COLO668 (cell line): Measurements from ENCODE around the gene PTPRG.
"Not testable (repeated sequence)": the region's sequence is repeated elsewhere in the genome, so short reads cannot be mapped to it uniquely, and the experiment has no call there.

Experiments
- DNase-seq: peaks from one replicate; lab custom pipeline; 2025; ENCODE audit not compliant: unreplicated experiment; lab: John Stamatoyannopoulos, UW

The PTPRG gene

DNA sequence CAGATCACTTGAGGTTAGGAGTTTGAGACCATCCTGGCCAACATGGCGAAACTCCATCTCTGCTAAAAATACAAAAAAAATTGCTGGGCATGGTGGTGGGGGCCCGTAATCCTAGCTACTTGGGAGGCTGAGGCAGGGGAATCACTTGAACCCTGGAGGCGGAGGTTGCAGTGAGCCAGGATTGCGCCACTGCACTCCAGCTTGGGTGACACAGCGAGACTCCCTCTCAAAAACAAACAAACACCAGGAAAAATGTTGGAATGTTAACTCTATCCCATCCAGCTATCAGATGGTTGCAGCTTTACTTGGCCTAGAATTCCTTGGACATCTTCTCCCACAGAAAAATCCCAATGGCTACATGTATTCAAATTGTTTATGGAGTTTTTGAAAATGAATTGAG, 254.9 kb downstream of the PTPRG start:
- not testable (repeated sequence) for DNase-seq

DNA sequence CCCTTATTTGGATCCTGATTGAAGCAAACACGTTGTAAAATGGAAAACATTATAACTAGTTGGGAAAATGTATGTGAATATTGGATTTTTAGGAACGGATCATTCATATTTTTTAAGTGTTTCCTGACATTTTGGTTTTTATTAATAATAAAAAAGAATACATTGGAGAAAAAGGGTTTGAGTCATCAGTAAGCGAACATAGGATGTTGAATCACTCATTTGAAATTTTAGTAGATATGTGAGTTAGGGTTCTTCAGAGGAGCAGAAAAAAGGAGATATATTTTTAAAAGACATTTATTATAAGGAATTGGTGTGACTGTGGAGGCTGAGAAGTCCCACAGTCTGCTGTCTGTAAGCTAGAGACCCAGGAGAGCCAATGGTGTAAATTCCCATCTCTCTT, 258.5 kb downstream of the PTPRG start:
- DNase-seq: no peak

GRCh38 chr3:61820306-61820992, 259.1 kb downstream of the PTPRG start:
- no peak for DNase-seq

DNA sequence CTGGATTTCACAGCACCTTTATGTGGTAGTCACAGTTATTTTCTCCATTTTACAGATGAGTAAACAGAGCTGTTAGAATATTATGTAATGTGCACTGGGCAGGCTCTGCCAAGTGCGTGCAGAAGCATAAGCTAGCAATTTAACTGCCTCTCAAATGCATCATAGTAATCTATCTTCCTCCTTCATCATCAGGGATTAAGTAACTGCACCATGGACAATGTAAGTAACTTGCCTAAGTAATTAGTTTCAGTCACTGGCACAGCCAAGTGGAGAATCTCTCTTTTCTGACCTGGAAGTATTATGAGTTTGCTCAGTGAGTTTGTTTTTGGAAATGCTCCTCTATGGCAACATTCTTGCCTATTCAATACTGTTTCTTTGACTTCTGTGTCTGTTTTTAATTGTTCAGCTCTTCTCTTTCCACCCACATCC, 260.5 kb downstream of the PTPRG start:
- no peak for DNase-seq

DNA sequence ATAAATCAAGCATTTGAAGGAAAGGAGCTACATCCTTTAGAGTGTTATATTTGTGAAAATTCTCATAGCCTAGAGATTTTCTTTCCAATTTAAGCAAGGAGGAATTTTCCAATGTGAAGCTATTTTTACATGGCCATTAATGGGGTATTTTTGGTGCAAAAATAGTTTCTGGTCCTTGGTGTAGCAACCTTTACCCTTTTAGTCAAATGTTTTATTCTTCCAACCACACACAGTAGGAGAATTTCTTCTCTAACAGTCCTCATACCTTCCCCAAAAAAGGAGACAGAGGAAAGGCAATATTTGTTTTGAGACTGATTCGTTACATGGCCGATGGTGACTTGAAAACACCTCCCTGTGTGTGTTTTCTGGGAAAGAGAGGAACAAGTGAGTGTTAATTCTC, 261.2 kb downstream of the PTPRG start:
- DNase-seq: no peak

DNA sequence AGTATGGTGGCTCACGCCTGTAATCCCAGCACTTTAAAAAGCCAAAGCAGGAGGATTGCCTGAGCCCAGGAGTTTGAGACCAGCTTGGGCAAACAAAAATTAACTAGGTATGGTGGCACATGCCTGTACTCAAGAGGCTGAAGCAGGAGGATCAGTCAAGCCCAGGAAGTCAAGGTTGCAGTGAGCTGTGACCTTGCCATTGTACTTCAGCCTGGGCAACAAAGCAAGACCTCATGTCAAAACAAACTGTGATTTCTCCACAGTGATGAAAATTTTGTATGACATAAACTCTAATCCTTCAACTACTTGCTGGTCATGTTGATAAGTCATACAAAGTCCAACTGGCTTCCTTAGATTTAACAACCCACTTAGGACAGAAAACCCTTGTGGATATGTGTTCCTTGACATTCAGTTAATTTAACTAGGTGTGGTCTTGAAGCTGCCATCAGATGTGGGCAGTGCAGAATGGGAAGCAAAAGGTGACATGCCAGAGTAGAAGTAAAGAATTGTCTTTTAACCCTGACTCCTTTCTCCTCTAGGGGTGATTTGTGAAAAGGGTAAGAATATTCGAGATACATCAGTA, 263.3 kb downstream of the PTPRG start:
- DNase-seq: no peak

DNA sequence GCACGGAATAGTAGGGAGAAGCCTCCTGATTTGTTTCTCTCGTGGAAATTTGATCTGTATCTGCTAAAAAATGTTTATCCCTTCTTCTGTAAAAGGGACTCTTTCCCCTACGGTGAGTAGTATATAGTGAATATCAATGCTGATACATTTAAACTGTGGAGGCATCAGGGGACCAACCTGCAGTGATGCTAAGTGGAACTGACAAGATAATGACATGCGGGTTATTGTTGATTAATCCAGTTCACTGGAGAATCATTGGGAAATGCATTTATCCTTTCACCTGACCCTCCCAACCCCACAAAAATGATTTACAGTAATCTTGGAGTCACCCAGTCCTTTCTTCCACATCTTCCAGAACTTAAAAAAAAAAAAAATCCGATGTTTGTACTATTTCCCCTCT, 264.8 kb downstream of the PTPRG start:
- no peak for DNase-seq

- no peak for DNase-seq
These were observed 267.0 kb downstream of the PTPRG start for GRCh38 chr3:61828184-61828874.

- DNase-seq: no peak
These were observed 267.7 kb downstream of the PTPRG start for GRCh38 chr3:61828880-61829721.

DNA sequence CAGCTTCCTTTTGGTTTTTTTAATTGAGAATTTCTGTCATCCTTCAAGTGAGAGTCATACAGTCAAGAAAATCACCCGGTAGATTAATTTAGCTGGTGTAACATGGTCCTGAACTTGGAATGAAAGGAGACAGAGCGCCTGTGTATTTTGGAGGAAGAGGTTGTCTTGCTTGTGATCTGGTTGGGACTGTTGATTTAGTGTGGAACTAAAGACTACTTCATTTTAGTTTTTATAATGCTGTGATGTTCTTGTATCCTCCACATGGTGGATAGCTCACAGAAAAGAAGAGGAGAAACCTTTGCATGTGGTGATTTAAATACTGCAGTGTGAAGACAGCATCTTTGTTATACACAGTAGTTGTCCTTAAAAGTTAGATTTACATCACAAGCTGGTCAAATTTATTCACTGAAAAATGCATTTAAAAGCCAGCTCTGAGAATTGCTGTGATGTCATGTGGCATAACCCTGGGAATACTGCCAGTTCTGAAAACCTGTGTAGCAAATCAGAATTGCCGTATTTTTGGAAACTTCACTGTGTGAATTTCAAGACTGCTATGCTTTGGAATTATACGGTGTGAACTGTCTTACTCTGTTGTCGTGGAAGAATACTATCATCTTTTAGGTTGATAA, 268.5 kb downstream of the PTPRG start:
- no peak for DNase-seq

GRCh38 chr3:61831973-61832372, 270.6 kb downstream of the PTPRG start:
- DNase-seq: no peak

DNA sequence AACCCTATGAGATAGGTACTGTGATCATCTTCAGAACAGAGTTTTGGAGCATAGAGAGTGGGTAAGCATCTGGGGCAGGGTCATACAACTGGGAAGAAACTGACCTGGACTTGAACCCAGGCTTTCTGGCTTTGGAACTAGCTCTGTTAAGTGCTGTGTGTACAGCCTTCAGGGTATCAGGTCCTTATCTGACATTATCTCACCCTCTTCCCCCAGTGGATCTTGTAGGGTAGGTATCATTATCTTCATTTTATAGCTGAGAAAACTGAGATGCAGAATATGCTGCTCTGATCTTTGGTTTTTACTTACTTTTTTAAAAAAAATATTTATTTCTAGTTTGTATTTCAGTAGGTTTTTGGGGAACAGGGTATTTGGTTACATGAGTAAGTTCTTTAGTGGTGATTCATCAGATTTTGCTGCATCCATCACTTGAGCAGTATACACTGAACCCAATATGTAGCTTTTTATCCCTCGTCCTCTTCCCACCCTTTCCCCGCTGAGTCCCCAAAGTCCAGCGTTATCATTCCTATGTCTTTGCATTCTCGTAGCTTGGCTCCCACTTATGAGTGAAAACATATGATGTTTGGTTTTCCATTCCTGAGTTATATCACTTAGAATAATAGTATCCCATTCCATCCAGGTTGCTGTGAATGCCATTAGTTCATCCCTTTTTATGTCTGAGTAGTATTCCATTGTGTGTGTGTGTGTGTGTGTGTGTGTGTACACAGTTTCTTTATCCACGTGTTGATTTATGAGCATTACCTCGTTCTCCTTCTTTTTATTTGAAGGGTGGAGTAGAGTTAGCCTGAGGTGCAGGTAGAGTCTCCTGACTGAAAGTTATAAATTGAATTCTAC, 271.2 kb downstream of the PTPRG start:
- DNase-seq: no peak

DNA sequence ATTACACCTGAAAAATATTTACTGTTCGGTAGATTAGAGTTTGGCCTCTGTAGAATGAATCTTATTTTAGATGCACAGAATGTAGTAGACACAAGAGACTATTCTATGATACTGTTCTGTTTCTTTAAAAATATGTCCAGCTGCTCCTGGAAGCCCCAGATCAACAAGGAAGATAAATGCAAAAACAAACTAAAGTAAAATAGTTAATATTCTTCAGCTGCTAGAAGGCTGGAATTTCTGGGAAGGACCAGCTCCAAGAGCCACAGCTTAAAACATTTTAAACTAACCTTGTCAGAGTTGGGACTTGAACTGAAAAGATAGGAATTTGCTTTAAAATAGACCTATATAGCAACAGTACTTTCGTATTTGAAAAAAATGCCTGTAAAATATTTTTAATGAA, 277.9 kb downstream of the PTPRG start:
- DNase-seq: no peak

DNA sequence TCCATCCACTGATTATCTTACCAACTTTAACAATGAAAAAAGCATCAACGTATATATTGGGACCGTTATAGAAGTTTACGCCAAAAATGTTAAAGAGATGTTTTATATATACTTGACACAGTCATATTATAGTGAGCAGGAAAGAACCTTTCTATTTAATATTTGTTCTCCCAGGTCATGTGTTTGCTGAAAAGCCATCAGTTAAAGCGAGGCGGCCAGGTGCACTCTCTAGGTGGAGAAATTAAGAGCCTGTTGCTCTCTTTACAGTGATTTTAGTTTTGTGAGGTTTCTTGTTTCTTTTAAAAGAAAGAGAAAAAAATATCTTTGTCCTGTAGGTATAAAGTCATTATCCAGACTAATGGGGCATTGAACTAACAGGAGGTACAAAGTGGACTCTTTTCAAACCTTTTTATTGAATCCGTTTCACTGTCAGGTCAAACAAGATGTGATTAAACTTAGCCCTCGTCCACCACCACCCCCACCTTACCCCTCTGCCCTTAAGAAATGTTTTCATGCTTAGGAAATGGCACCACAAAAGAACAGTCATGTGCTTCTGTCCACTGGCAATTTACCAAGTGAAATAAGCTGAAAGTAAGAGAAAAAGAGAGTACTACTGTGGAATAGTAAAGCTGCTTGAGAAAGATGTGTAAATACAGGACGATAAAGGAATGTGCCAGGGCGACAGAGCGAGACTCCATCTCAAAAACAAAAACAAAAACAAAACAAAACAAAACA, 279.9 kb downstream of the PTPRG start:
- no peak for DNase-seq

DNA sequence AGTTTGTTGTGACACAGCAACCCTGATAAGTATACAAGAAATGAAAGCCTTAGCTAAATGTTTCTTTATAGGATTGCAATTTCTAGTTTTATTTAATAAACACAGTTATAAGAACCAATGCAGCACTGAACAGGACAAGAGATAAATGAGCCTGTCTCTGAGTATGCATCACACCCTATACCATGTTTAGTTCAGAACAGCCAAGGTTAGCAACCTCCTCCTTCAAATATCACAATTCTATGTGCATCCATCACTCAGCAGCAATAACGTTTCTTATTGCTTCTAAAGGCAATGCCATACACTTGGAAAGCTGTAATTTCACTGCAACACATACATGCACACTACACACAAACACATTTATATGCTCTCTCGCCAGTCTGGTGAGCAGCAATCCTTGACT, 280.6 kb downstream of the PTPRG start:
- no peak for DNase-seq

DNA sequence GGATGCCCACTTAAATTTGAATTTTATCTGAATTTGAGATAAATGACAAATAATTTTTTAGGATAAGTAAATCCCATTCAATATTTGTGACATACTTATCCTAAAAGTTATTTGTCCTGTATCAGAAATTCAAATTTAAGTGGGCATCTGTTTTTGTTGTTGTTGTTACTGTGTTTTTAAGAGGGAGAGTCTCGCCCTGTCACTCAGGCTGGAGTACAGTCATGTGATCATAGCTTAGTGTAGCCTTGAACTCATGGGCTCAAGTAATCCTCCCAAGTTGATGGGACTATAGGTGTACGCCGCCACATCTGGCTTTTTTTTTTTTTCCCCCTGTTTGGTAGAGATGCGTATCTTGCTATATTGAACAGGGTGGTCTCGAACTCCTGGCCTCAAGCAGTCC, 283.0 kb downstream of the PTPRG start:
- DNase-seq: no peak

- DNase-seq: no peak
These were observed 285.1 kb downstream of the PTPRG start for GRCh38 chr3:61846488-61846887.

DNA sequence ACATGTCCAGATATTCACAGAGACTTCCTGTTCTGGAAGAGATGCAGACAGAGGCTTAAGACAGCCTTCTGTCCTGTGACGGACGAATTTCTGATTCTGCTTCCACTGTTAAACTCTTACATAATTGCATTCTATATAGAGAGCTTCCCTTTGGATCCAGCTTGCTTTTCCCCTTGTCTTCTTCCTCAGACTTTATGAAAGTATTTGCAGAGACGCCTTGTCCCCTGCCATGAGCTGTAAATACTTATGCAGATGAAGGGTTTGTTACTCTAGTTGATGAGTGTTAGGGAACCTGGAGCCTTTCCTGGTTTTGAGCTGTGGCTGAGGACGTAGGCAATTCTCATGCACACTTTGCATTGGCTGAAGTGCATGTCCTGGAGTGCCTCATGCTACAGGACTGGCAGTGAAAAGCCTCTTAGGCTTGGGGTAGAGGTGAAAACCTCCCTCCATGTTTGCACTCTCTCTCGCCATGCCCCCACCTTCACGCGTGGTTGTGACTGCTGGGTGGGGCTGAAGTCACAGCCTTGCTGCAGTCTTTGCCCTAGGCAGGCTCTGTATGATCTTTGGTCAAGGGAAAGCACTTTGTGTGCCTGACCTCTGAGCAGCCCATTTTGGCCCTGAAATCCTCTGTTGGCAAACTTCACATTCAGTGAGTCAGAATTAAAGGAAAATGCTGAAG, 286.6 kb downstream of the PTPRG start:
- no peak for DNase-seq

- no peak for DNase-seq
These were observed 287.5 kb downstream of the PTPRG start for GRCh38 chr3:61848885-61849284.
